PC-3 (cell line): Measurements from ENCODE around the gene ZBTB11.

Source experiments
- EZH2 ChIP-seq: fragments of 300-600 bp; sonication (generic); IDR thresholded peaks from one replicate; pipeline ENCODE4 v1.6.1; 2017; ENCODE audit warnings: antibody characterized with exemption, mild to moderate bottlenecking, low read length; ENCODE audit not compliant: unreplicated experiment
- EZH2phosphoT487 ChIP-seq: fragments of 300-600 bp; sonication (generic); IDR thresholded peaks from 2 replicates; pipeline ENCODE4 v1.6.1; 2018; ENCODE audit warnings: mild to moderate bottlenecking, antibody characterized with exemption, low read length, borderline replicate concordance
- TF ChIP-seq, protein P1 (sequence below): fragments of 300-600 bp; sonication (generic); conservative IDR thresholded peaks from 2 replicates; pipeline ENCODE4 v1.5.1; 2017; ENCODE audit warnings: antibody characterized with exemption, low read depth, mild to moderate bottlenecking, low read length

DNA sequence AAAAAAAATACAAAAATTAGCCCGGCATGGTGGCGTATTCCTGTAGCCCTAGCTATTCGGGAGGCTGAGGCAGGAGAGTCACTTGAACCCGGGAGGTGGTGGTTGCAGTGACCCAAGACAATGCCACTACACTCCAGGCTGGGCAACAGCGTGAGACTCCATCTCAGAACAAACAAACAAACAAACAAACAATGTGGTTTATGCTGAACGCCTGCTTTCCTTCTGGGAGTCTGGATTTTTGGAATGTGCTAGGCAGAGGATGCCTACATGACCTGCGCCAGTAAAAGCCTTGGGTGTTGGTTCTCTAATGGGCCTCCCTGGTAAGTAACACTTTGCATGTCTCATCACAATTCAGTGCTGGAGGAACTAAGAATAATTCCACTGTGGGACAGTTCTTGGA is 59.5 kb downstream of the ZBTB11 start:
- no peak for TF ChIP-seq EZH2phosphoT487
- TF ChIP-seq EZH2 = no peak
- TF ChIP-seq, protein P1, sequence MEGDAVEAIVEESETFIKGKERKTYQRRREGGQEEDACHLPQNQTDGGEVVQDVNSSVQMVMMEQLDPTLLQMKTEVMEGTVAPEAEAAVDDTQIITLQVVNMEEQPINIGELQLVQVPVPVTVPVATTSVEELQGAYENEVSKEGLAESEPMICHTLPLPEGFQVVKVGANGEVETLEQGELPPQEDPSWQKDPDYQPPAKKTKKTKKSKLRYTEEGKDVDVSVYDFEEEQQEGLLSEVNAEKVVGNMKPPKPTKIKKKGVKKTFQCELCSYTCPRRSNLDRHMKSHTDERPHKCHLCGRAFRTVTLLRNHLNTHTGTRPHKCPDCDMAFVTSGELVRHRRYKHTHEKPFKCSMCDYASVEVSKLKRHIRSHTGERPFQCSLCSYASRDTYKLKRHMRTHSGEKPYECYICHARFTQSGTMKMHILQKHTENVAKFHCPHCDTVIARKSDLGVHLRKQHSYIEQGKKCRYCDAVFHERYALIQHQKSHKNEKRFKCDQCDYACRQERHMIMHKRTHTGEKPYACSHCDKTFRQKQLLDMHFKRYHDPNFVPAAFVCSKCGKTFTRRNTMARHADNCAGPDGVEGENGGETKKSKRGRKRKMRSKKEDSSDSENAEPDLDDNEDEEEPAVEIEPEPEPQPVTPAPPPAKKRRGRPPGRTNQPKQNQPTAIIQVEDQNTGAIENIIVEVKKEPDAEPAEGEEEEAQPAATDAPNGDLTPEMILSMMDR = no peak
